Endodermal cell (in vitro differentiated cells): ENCODE data around the gene SAC3D1. TPM values are rescaled to one million over a fixed set of nuclear protein-coding genes. Genes with fewer than 3 reads are reported as not detected.

Experiments
- DNase-seq: peaks from one replicate; pipeline ENCODE4 v3.0.0-alpha.2; 2017
- H3K27ac ChIP-seq: 2 replicates; pipeline ENCODE4 v1.5.1; 2013; ENCODE audit warnings: mild to moderate bottlenecking, low read depth, low read length, moderate library complexity
- H3K27me3 ChIP-seq: 2 replicates; pipeline ENCODE4 v1.6.1; 2013; ENCODE audit warnings: mild to moderate bottlenecking, low read length, moderate library complexity; ENCODE audit not compliant: insufficient read depth, control insufficient read depth, poor library complexity, severe bottlenecking
- H3K36me3 ChIP-seq: 2 replicates; pipeline ENCODE4 v1.7.0; 2013; ENCODE audit warnings: mild to moderate bottlenecking, low read length, moderate library complexity; ENCODE audit not compliant: control insufficient read depth, insufficient read depth
- H3K4me1 ChIP-seq: one replicate; pipeline ENCODE4 v1.7.0; 2013; ENCODE audit warnings: low read length; ENCODE audit not compliant: control insufficient read depth, insufficient read depth
- H3K4me3 ChIP-seq: 2 replicates; pipeline ENCODE4 v1.5.1; 2013; ENCODE audit warnings: mild to moderate bottlenecking, low read length, moderate library complexity
- H3K9ac ChIP-seq: 2 replicates; pipeline ENCODE4 v1.6.1; 2013; ENCODE audit warnings: mild to moderate bottlenecking, low read length, moderate library complexity; ENCODE audit not compliant: poor library complexity, severe bottlenecking; ENCODE audit errors: extremely low read depth
- H3K9me3 ChIP-seq: 2 replicates; pipeline ENCODE4 v1.6.1; 2013; ENCODE audit warnings: mild to moderate bottlenecking, low read length, moderate library complexity; ENCODE audit not compliant: control insufficient read depth
- H3K27ac Mint-ChIP-seq: 2 replicates; pipeline ENCODE4 v1.8.0; 2020; ENCODE audit warnings: mixed read lengths
- H3K27me3 Mint-ChIP-seq: 2 replicates; pipeline ENCODE4 v1.8.0; 2021; ENCODE audit warnings: mild to moderate bottlenecking, mixed read lengths; ENCODE audit not compliant: insufficient read depth
- H3K36me3 Mint-ChIP-seq: 2 replicates; pipeline ENCODE4 v1.8.0; 2020; ENCODE audit warnings: low read depth, mixed read lengths
- H3K4me1 Mint-ChIP-seq: 2 replicates; pipeline ENCODE4 v1.8.0; 2020; ENCODE audit warnings: mixed read lengths
- H3K4me3 Mint-ChIP-seq: 2 replicates; pipeline ENCODE4 v1.8.0; 2020; ENCODE audit warnings: mild to moderate bottlenecking, moderate library complexity, mixed read lengths
- H3K9me3 Mint-ChIP-seq: 2 replicates; pipeline ENCODE4 v1.8.0; 2020; ENCODE audit warnings: mild to moderate bottlenecking, mixed read lengths
- WGBS, 2 experiments: methylation state at CpG; one replicate each; pipeline versions ENCODE4 v1.1.5 to v1.1.7; 2013; ENCODE audit warnings: missing lambda C conversion rate in 2 of 2, mixed read lengths in 1 of 2; ENCODE audit not compliant: insufficient coverage in 1 of 2, insufficient read length in 1 of 2; 5-methylcytosine and 5-hydroxymethylcytosine counted together
- total RNA-seq, 2 donors: library from RNA; stranded (reverse); fragmentation: NEBNext Ultra II Directional in 1 of 2; extraction: Animal tissue kit (Norgen Biotek cat#: 25700) in 1 of 2; gene quantifications; 2 replicates in 1 of 2; 3 replicates in 1 of 2; pipeline ENCODE4 v1.2.1, GENCODE V29; 2021
- TF ChIP-seq, protein P1 (sequence below): fragments of 200-600 bp; sonication (generic); conservative IDR thresholded peaks from 2 replicates; pipeline ENCODE4 v1.5.0; 2021; ENCODE audit warnings: antibody characterized with exemption, mild to moderate bottlenecking

SAC3D1 gene
- total RNA-seq, 2 donors from 2014 or later, result 11.4 to 12.0 TPM

DNA sequence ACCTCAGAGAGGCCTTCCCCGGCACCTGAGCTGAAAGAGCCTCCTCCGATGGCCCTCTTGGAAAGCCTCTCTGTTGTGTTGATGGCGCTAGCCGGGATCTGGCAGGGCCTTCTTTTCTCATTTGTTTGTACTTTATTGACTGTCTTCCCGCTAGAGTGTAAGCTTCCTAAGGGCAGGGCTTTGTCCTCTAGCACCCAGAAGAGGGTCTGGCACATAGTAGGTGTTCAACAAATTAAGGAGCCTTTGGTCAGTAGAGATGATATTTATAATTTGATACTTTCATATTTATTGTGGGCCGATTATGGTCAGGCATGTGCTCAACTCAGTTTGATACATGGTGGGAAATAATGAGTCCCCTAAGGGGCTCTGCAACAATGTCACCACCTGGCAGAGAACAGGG, 23.1 kb upstream of the SAC3D1 start:
- H3K4me3 ChIP-seq, result no peak overlapping the region
- DNase-seq, result no peak
- no peaks in the 10 kb centered on the region for H3K9me3 ChIP-seq
- no peaks in the 10 kb centered on the region for H3K27me3 Mint-ChIP-seq
- H3K36me3 Mint-ChIP-seq, result peaks cover 33% of the 10 kb centered on the region
- H3K27ac Mint-ChIP-seq, result no peak overlapping the region
- H3K9ac ChIP-seq, result no peak overlapping the region
- no peaks in the 10 kb centered on the region for H3K9me3 Mint-ChIP-seq
- no peak overlapping the region for H3K4me3 Mint-ChIP-seq
- TF ChIP-seq, protein P1, sequence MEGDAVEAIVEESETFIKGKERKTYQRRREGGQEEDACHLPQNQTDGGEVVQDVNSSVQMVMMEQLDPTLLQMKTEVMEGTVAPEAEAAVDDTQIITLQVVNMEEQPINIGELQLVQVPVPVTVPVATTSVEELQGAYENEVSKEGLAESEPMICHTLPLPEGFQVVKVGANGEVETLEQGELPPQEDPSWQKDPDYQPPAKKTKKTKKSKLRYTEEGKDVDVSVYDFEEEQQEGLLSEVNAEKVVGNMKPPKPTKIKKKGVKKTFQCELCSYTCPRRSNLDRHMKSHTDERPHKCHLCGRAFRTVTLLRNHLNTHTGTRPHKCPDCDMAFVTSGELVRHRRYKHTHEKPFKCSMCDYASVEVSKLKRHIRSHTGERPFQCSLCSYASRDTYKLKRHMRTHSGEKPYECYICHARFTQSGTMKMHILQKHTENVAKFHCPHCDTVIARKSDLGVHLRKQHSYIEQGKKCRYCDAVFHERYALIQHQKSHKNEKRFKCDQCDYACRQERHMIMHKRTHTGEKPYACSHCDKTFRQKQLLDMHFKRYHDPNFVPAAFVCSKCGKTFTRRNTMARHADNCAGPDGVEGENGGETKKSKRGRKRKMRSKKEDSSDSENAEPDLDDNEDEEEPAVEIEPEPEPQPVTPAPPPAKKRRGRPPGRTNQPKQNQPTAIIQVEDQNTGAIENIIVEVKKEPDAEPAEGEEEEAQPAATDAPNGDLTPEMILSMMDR, result no peak
- peaks cover 20% of the 10 kb centered on the region for H3K36me3 ChIP-seq
- no peaks in the 10 kb centered on the region for H3K4me1 ChIP-seq
- H3K27me3 ChIP-seq, result no peaks in the 10 kb centered on the region
- WGBS, 2 experiments, result 89 to 94% methylated on average over 5 to 6 of the region's 6 CpGs
- no peak overlapping the region for H3K27ac ChIP-seq
- peaks cover 5% of the 10 kb centered on the region for H3K4me1 Mint-ChIP-seq

DNA sequence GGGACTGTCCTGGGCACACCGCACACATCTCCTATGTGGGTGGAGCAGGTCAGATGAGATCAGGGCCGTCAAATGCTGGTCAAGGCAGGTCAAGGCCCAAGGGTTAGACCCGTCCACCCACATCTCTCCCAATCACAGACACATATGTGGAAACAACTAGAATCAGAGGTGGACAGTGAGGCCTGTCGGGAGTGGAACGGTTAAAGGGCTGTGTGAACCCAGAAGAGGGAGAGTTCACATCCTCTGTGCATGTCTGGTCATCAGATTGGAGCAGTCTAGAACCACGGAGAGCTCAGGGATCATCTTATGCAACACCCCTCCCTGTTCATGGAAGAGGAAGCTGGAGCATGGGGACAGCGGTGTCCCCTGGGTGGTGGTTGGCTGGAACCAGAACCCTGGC, 21.2 kb upstream of the SAC3D1 start:
- Histone ChIP-seq H3K9ac (no peak overlapping the region), H3K27ac (no peak overlapping the region), H3K4me3 (no peak overlapping the region), H3K27me3 (no peaks in the 10 kb centered on the region), H3K9me3 (no peaks in the 10 kb centered on the region), H3K4me1 (no peaks in the 10 kb centered on the region), H3K36me3 (peaks cover 20% of the 10 kb centered on the region)
- Mint-ChIP-seq H3K36me3 (peaks cover 33% of the 10 kb centered on the region), H3K4me1 (no peaks in the 10 kb centered on the region), H3K27ac (no peak overlapping the region), H3K27me3 (no peaks in the 10 kb centered on the region), H3K9me3 (no peaks in the 10 kb centered on the region), H3K4me3 (no peak overlapping the region)
- 94 to 95% methylated on average over 3 to 7 of the region's 7 CpGs for WGBS, 2 experiments
- no peak for DNase-seq
- TF ChIP-seq, protein P1, result no peak

DNA sequence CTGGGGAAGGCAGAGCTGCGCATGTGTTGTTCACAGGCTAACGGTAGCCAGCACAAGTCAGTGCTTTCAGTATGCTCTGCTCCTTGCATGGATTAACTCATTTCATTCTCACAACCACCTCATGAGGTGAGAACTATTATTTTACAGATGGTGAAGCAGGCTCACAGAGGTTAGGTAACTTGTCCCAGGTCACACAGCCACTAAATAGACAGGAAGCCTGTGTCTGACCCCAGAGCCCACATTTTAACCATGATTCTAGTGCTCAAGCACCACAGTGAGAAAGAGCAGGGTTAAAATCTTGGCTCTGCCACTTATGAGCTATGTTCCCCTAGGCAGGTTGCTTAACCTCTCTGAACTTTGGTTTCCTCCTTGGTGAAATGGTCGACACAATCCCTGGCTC, 20.0 kb upstream of the SAC3D1 start:
- no peak overlapping the region for H3K4me3 Mint-ChIP-seq
- no peaks in the 10 kb centered on the region for H3K9me3 ChIP-seq

More for the DNA sequence above, 20.0 kb upstream of the SAC3D1 start:
- Mint-ChIP-seq H3K9me3 (no peaks in the 10 kb centered on the region), H3K27me3 (no peaks in the 10 kb centered on the region), H3K27ac (no peak overlapping the region), H3K4me1 (no peaks in the 10 kb centered on the region), H3K36me3 (peaks cover 31% of the 10 kb centered on the region)
- H3K36me3 ChIP-seq, result peaks cover 20% of the 10 kb centered on the region
- H3K27ac ChIP-seq, result no peak overlapping the region
- H3K27me3 ChIP-seq, result no peaks in the 10 kb centered on the region
- TF ChIP-seq, protein P1, result no peak
- no peak for DNase-seq
- H3K4me3 ChIP-seq, result no peak overlapping the region
- H3K4me1 ChIP-seq, result no peaks in the 10 kb centered on the region
- no peak overlapping the region for H3K9ac ChIP-seq
- WGBS, 2 experiments, result 94% methylated on average over 3 of the region's 3 CpGs; no CpG with 5 or more reads in 1 of the 2 experiments
